OCI-LY7 (cell line): ENCODE data around the gene DHRS3. TPM values are rescaled to one million over a fixed set of nuclear protein-coding genes. Genes with fewer than 3 reads are reported as not detected.

ENCODE experiments used
- BruUV-seq: library from RNA; stranded (reverse); fragments of 400-500 nt; replicated peaks from 2 replicates; lab custom pipeline; 2021; lab: Mats Ljungman, UMichigan
- CTCF ChIA-PET: fragments of 300-600 bp; sonication (Branson Sonifier 250); formaldehyde crosslinking; loops from one replicate; lab custom pipeline; 2022; ENCODE audit warnings: antibody characterized with exemption; ENCODE audit not compliant: unreplicated experiment; lab: Charles Lee
- POLR2A ChIA-PET: fragments of 300-600 bp; sonication (Branson Sonifier 250); formaldehyde crosslinking; loops from one replicate; lab custom pipeline; 2022; ENCODE audit warnings: antibody characterized with exemption; lab: Charles Lee
- DNase-seq: peaks from one replicate; pipeline ENCODE4 v3.0.0-alpha.2; 2015; ENCODE audit warnings: low spot score
- H2AFZ ChIP-seq: fragments of 200-600 bp; sonication (generic), shearing (Covaris generic); 2 replicates; pipeline ENCODE4 v1.6.1; 2014; ENCODE audit warnings: mild to moderate bottlenecking, antibody characterized with exemption, low read length, moderate library complexity
- H3K27ac ChIP-seq: fragments of 200-600 bp; sonication (generic); 2 replicates; pipeline ENCODE4 v1.5.1; 2014; ENCODE audit warnings: mixed run types, low read depth, mild to moderate bottlenecking, moderate library complexity, low read length, inconsistent platforms; ENCODE audit not compliant: poor library complexity, severe bottlenecking
- H3K36me3 ChIP-seq: fragments of 200-600 bp; sonication (generic); 2 replicates; pipeline ENCODE4 v1.6.1; 2014; ENCODE audit warnings: mild to moderate bottlenecking, antibody characterized with exemption, low read length, moderate library complexity, mixed read lengths; ENCODE audit not compliant: insufficient read depth
- H3K4me1 ChIP-seq: fragments of 200-600 bp; sonication (generic); 2 replicates; pipeline ENCODE4 v1.5.1; 2014; ENCODE audit warnings: mild to moderate bottlenecking, low read length; ENCODE audit not compliant: insufficient read depth, poor library complexity, severe bottlenecking
- H3K4me2 ChIP-seq: fragments of 200-600 bp; sonication (generic); 2 replicates; pipeline ENCODE4 v1.6.1; 2014; ENCODE audit warnings: mild to moderate bottlenecking, low read length
- H3K4me3 ChIP-seq: fragments of 200-600 bp; sonication (generic); 2 replicates; pipeline ENCODE4 v1.5.1; 2014; ENCODE audit warnings: mild to moderate bottlenecking, low read depth, low read length; ENCODE audit not compliant: poor library complexity, severe bottlenecking
- H3K79me2 ChIP-seq: fragments of 200-600 bp; sonication (generic); 2 replicates; pipeline ENCODE4 v1.6.1; 2016; ENCODE audit warnings: low read depth, mild to moderate bottlenecking, low read length, moderate library complexity, mixed read lengths; ENCODE audit not compliant: insufficient read depth
- H3K9me2 ChIP-seq: fragments of 200-600 bp; sonication (generic); 2 replicates; pipeline ENCODE4 v1.6.1; 2016; ENCODE audit warnings: mild to moderate bottlenecking, low read length, mixed read lengths; ENCODE audit not compliant: insufficient read depth
- H3K9me3 ChIP-seq: fragments of 200-600 bp; sonication (generic); 2 replicates; pipeline ENCODE4 v1.6.1; 2014; ENCODE audit warnings: mild to moderate bottlenecking, mixed run types, low read length, mixed read lengths
- H4K20me1 ChIP-seq: fragments of 200-600 bp; sonication (generic); 2 replicates; pipeline ENCODE4 v1.6.1; 2014; ENCODE audit warnings: mild to moderate bottlenecking, antibody characterized with exemption, low read length, moderate library complexity, mixed read lengths; ENCODE audit not compliant: insufficient read depth
- CTCF ChIP-seq: fragments of 200-600 bp; sonication (generic); conservative IDR thresholded peaks from 2 replicates; pipeline ENCODE4 v1.5.1; 2014; ENCODE audit warnings: mild to moderate bottlenecking, antibody characterized with exemption, low read length, moderate library complexity, mixed read lengths
- EZH2phosphoT487 ChIP-seq: fragments of 200-600 bp; sonication (generic); IDR thresholded peaks from 2 replicates; pipeline ENCODE4 v1.6.1; 2018; ENCODE audit warnings: low read depth, borderline replicate concordance, mild to moderate bottlenecking, mixed run types, antibody characterized with exemption, low read length, moderate library complexity, mixed read lengths
- intact Hi-C: fragments of 100-400 bp; cut with micrococcal nuclease; formaldehyde crosslinking; loops from one replicate; pipeline ENCODE4 v1.10.0; 2022; ENCODE audit not compliant: unreplicated experiment
- total RNA-seq, 2 experiments: library from RNA; depleted of rRNA in 1 of 2; stranded (reverse); fragments of >200 nt in 1 of 2; shearing (Covaris generic) in 1 of 2; gene quantifications; 2 replicates each; pipeline ENCODE4 v1.2.3, GENCODE V29; 2014 to 2022

DHRS3 gene
- total RNA-seq, 2 experiments from 2014 or later: not detected

GRCh38 chr1:12619792-12620487 is 1.9 kb upstream of the DHRS3 start:
- DNase-seq: peak; percentile 59
- no peak overlapping the region for H2AFZ ChIP-seq
- POLR2A ChIA-PET: no interaction called here

GRCh38 chr1:12618965-12619791 is 1.2 kb upstream of the DHRS3 start:
- H3K27ac ChIP-seq: no peak overlapping the region
- intact Hi-C loops: no loop called here
- H3K79me2 ChIP-seq: no peaks in the 10 kb centered on the region
- no peak for DNase-seq
- no peaks in the 10 kb centered on the region for H3K4me1 ChIP-seq
- H3K4me3 ChIP-seq: no peak overlapping the region
- no peaks in the 10 kb centered on the region for H3K9me2 ChIP-seq
- no peak overlapping the region for H2AFZ ChIP-seq
- H3K36me3 ChIP-seq: no peaks in the 10 kb centered on the region
- CTCF ChIA-PET: interaction anchor here (0.6 kb wide), 1 partner anchor 33 kb away, joined by 3 read pairs; no protein-coding TSS in a partner anchor
- H4K20me1 ChIP-seq: no peaks in the 10 kb centered on the region
- no TSS peak for BruUV-seq
- TF ChIP-seq CTCF: no peak
- no peak for TF ChIP-seq EZH2phosphoT487
- POLR2A ChIA-PET: no interaction called here
- no peak overlapping the region for H3K4me2 ChIP-seq
- H3K9me3 ChIP-seq: no peaks in the 10 kb centered on the region

More at GRCh38 chr1:12619792-12620487, 1.9 kb upstream of the DHRS3 start:
- Histone ChIP-seq H3K4me2 (no peak overlapping the region), H3K36me3 (no peaks in the 10 kb centered on the region), H3K9me2 (no peaks in the 10 kb centered on the region), H3K4me3 (no peak overlapping the region), H3K9me3 (no peaks in the 10 kb centered on the region), H4K20me1 (no peaks in the 10 kb centered on the region), H3K4me1 (no peaks in the 10 kb centered on the region), H3K27ac (no peak overlapping the region), H3K79me2 (no peaks in the 10 kb centered on the region)
- TF ChIP-seq CTCF (peak; percentile 85), EZH2phosphoT487 (no peak)
- intact Hi-C loops: loop anchor here (1.0 to 10.0 kb wide), 3 partner anchors 306 to 495 kb away; no protein-coding TSS in a partner anchor
- CTCF ChIA-PET: no interaction called here
- BruUV-seq: no TSS peak

- Histone ChIP-seq H3K27ac (no peak overlapping the region), H3K9me2 (no peaks in the 10 kb centered on the region), H3K36me3 (no peaks in the 10 kb centered on the region), H3K4me1 (no peaks in the 10 kb centered on the region), H3K9me3 (no peaks in the 10 kb centered on the region), H4K20me1 (no peaks in the 10 kb centered on the region), H2AFZ (no peak overlapping the region), H3K4me2 (no peak overlapping the region), H3K79me2 (no peaks in the 10 kb centered on the region), H3K4me3 (no peak overlapping the region)
- intact Hi-C loops: no loop called here
- TF ChIP-seq CTCF (no peak), EZH2phosphoT487 (no peak)
- no TSS peak for BruUV-seq
- ChIA-PET POLR2A (no interaction called here), CTCF (interaction anchor here (0.6 kb wide), 1 partner anchor 33 kb away, joined by 3 read pairs; no protein-coding TSS in a partner anchor)
- no peak for DNase-seq
Observed at GRCh38 chr1:12618661-12618964, 603 bp upstream of the DHRS3 start.
